ENCODE results near the gene RIT1.

RIT1 gene

DNA sequence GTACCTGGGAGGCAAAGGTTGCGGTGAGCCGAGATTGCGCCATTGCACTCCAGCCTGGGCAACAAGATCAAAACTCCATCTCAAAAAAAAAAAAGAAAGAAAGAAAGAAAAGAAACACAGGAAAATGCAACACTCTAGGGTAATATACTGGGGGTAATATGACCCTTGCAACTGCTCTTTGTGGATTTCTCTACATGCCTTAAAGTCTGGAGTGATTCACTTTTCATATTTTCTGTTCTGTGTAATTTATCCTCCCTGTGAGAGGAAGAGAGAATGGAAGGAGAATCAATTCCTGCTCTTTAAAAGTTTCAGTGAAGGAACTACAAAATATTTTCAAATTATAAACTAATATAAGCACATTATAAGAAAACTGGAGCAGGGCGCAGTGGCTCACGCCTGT, 22.7 kb downstream of the RIT1 start:
- DNase-seq = no peak

- DNase-seq = no peak
Measured at GRCh38 chr1:155884982-155885381, 26.2 kb downstream of the RIT1 start.

- no peak for DNase-seq
Measured at GRCh38 chr1:155884031-155884960, 26.9 kb downstream of the RIT1 start.

GRCh38 chr1:155882766-155883165, 28.4 kb downstream of the RIT1 start:
- DNase-seq = no peak

DNA sequence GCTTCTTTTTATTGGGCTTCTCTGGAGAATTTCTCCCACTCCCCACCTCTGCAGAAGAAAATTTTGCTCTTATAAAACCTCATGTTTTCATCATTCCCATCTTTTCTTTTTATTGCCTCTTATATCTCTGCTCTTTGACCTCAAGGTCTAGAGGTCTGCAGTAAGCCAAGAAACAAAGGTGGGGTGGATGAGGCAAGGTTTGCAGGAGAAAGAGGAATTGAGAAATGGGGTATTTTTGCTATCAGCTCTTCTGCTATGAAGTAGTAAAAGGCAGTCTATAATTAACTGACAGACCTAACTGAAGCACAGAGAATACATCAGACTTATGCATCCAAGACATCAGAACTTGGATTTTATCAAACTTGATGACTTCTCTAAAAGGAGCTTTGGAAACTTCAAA, 28.9 kb downstream of the RIT1 start:
- DNase-seq = no peak

DNA sequence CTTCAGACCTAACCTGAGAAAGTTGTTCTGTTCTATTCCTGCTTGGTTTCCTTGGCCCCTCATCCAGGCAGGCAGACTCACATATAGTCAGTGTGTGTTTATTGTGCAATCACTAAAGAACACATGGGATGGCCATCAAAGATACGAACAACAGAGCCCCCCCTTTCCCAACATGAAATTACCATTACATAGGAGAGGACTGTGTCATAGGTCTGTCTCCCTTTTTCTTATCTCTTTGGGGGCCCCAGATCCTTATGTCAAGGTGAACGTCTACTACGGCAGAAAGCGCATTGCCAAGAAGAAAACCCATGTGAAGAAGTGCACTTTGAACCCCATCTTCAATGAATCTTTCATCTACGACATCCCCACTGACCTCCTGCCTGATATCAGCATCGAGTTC, 30.2 kb downstream of the RIT1 start:
- no peak for DNase-seq

- DNase-seq = no peak
Measured at GRCh38 chr1:155880251-155880650, 30.9 kb downstream of the RIT1 start.

- no peak for DNase-seq
Measured at GRCh38 chr1:155877945-155878344, 33.2 kb downstream of the RIT1 start.

GRCh38 chr1:155873860-155874259, 37.3 kb downstream of the RIT1 start:
- DNase-seq = no peak

GRCh38 chr1:155872527-155872926, 38.6 kb downstream of the RIT1 start:
- DNase-seq = no peak

- no peak for DNase-seq
Measured at GRCh38 chr1:155871390-155871789, 39.8 kb downstream of the RIT1 start.

GRCh38 chr1:155867766-155868165, 43.4 kb downstream of the RIT1 start:
- DNase-seq = no peak

DNA sequence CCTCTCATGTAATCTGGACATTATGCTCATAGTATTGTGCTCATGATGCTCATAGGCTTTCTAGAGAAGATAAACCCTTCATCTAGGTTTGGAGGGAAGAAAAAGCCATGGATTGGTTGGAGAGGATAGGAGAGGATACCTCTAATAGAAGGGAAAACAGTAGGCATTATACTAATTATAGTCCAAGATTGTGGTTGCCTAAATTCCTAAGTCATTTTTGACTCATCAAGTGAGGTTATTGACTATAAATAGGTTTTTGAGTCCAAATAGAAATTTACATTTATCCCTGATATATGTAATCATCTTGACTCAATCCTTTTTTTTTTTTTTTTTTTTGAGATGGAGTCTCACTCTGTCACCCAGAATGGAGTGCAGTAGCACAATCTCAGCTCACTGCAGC, 46.8 kb downstream of the RIT1 start:
- no peak for DNase-seq

- DNase-seq = no peak
Measured at GRCh38 chr1:155861896-155862295, 49.3 kb downstream of the RIT1 start.

- DNase-seq = no peak
Measured at GRCh38 chr1:155860970-155861510, 50.1 kb downstream of the RIT1 start.

DNA sequence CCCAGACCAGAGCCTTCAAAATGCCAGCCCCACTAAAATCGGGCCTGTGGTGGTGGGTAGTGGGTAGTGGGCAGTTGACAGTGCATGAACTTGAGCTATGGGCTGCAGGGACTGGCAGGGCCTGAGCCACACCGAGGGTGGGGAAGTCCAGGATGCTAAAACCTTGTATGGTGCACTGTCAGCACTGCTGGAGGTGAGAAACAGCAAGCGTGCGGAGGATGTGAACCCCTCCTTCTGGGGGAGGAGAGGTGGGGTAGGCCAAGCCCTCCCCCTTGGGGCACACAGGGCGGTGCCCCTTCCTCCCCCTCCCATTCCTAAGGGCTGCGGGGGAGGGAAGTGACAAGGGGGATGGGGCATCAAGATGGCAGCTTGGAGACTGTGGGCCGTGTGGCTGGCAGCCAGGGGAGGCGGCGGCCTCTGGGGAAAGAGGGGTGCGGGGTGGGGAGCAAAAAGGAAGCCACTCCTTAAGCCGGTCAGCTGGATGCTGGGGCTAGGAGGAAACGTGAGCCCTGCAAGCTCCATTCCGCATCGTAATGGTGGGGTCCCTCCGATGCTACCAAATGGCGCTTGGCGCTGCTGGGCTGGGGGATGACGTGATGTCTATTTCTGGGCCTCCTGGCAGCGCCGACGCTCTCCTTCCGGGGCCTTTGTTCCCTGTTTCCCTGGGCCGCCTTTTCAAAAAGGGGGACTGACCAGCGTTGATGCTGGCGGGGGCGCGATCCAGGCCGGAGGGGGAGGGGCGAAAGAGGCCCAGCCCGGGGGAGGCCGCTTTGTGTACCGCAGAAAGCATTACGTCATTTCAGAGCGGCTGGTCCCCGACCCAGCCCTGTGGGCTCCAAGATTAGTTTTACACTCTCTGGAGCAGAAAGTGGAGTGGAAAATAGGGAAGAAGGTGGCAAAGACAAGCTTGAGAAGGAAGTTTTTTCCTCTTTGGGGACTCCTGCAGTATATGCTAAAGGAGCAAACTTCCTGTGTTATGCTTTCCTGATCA, 51.0 kb downstream of the RIT1 start:
- peak; percentile 31 for DNase-seq

DNA sequence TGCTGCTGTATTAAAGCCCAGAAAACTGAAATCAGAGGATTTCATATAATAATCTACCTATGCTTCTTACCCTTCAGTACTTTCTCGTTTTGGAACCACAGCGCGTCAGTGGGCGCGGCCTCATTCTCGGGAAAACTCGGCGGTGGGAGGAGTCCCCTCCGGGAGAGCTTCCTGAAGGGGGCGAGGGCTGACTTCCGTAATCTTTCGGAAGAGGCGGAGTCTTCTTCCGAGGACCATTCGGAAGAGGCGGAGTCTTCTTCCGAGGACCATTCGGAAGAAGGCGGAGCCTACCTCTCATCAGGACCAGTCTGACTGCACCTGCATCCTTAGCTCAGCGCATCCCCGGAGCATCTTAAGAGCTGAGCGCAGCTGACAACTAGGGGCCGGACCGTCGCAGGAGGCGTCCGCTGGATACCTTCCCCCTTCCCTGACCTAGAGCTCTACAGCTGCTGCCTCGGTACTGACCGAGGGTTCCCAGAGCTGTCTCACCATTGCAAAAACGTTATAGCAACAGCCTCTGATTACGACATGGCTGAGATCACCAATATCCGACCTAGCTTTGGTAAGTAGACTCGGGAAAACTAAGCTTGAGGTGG, 51.8 kb downstream of the RIT1 start, which contains the start of gene SYT11:
Gene SYT11, plus strand, starts transcription at position 334 of the 596 bp plus-strand sequence. Its CDS starts 195 bp downstream, at position 529.
- DNase-seq = peak; percentile 84

- DNase-seq = peak; percentile 86
Measured at GRCh38 chr1:155858800-155859233, 52.3 kb downstream of the RIT1 start.

GRCh38 chr1:155856975-155857930, 53.9 kb downstream of the RIT1 start, which contains the start of gene GON4L:
GON4L (minus strand) TSS chr1:155857214; CDS start chr1:155853780, 3,434 bp downstream.
- DNase-seq = peak; percentile 92

DNA sequence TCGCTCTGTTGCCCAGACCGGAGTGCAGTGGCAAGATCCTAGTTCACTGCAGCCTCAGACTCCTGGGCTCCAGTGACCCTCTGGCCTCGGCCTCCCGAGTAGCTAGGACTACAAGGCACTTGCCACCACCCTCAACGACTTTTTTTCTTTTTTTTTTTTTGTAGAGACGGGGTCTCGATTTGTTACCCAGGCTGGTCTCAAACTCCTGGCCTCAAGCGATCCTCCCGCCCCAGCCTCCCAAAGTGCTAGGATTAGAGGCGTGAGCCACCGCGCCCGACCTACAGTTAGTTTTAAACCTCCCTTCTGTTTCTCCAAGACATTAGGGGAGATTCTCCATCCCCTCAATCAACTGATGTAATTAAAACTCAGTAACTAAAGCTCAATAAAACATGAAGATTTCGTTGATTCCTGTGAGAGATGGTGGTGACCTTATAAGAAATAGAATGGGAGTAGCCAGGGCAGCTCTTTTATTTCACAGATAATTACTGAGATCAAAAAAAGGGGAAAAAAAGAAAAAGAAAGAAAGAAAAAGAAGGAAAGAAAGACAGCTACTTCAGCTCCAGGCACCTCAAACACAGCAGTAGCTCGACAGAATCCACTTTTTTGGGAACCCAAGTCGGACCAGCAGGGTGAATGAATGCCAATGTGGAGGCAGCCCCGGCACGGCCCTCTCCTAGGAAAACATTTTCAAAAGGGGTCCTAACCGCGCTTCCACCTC, 54.7 kb downstream of the RIT1 start:
- DNase-seq = no peak

DNA sequence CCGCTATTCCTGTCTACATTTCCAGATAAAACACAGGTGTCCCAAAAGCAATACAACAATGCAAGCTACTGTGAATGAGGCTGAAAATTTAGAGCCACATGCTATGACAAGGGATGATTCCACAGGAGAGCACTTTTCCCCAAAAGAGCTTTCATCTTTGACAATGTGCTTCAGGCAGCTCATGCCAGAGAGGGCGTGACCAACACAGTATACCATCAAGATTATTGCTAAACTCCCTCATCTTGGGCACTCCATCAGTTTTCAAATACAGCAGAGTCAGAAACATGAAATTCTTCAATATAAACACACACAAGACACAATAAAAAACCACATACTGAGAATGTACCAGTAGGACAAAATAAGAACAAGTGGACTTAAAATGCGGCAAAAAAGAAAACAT, 60.8 kb downstream of the RIT1 start:
- DNase-seq = no peak

All from SIG-M5 (cell line).